GM21381 (cell line): Measurements from ENCODE around the gene LRRC25.

Experiments
- ATAC-seq: cut with Tn5 transposase; IDR thresholded peaks from one replicate; pipeline ENCODE4 v1.9.1; 2021; ENCODE audit warnings: mild to moderate bottlenecking, moderate library complexity; ENCODE audit not compliant: unreplicated experiment

The LRRC25 gene

GRCh38 chr19:18424890-18425514 lies 27.6 kb upstream of the LRRC25 start:
- ATAC-seq = no peak

- ATAC-seq = no peak
Measured at GRCh38 chr19:18424122-18424889, 26.9 kb upstream of the LRRC25 start.

GRCh38 chr19:18423258-18424020 lies 26.0 kb upstream of the LRRC25 start:
- ATAC-seq = no peak

GRCh38 chr19:18422530-18423191 lies 25.2 kb upstream of the LRRC25 start:
- no peak for ATAC-seq

GRCh38 chr19:18421371-18421959 lies 24.0 kb upstream of the LRRC25 start:
- ATAC-seq = no peak

- ATAC-seq = no peak
Measured at GRCh38 chr19:18420930-18421329, 23.5 kb upstream of the LRRC25 start.

GRCh38 chr19:18419699-18420460 lies 22.5 kb upstream of the LRRC25 start:
- peak; percentile 5 for ATAC-seq

GRCh38 chr19:18419195-18419698 lies 21.8 kb upstream of the LRRC25 start, which contains the start of gene SSBP4:
Gene SSBP4, plus strand, starts transcription at chr19:18419398. Its CDS starts 251 bp downstream, at chr19:18419649.
- ATAC-seq = peak; percentile 43

- ATAC-seq = peak; percentile 15
Measured at GRCh38 chr19:18418483-18419194, 21.2 kb upstream of the LRRC25 start.

GRCh38 chr19:18418029-18418482 lies 20.6 kb upstream of the LRRC25 start:
- ATAC-seq = no peak

- ATAC-seq = no peak
Measured at GRCh38 chr19:18417250-18418028, 20.0 kb upstream of the LRRC25 start.

GRCh38 chr19:18416778-18417249 lies 19.4 kb upstream of the LRRC25 start:
- no peak for ATAC-seq

- no peak for ATAC-seq
Measured at GRCh38 chr19:18415178-18415867, 17.9 kb upstream of the LRRC25 start.

- ATAC-seq = no peak
Measured at GRCh38 chr19:18414504-18415177, 17.2 kb upstream of the LRRC25 start.

- ATAC-seq = no peak
Measured at GRCh38 chr19:18412610-18413239, 15.3 kb upstream of the LRRC25 start.

GRCh38 chr19:18408053-18408476 lies 10.6 kb upstream of the LRRC25 start:
- ATAC-seq = peak; percentile 65
